Thyroid gland (tissue), 4 donors: ENCODE data around the gene RNASEH2B.

Source experiments
- POLR2A ChIP-seq, 2 donors: fragments of 450-650 bp; IDR thresholded peaks; one replicate each; pipeline ENCODE4 v1.6.1; 2017; ENCODE audit warnings: antibody characterized with exemption in 2 of 2, mild to moderate bottlenecking in 2 of 2, moderate library complexity in 1 of 2
- TF ChIP-seq, protein P1 (sequence below), 6 experiments: fragments of 200-600 bp in 3 of 6; fragments of 450-650 bp in 3 of 6; sonication (generic) in 3 of 6; IDR thresholded peaks; one replicate each; pipeline ENCODE4 v1.5.1; 2016 to 2019; ENCODE audit warnings: antibody characterized with exemption in 6 of 6, mild to moderate bottlenecking in 2 of 6, inconsistent platforms in 1 of 6, moderate library complexity in 1 of 6

DNA sequence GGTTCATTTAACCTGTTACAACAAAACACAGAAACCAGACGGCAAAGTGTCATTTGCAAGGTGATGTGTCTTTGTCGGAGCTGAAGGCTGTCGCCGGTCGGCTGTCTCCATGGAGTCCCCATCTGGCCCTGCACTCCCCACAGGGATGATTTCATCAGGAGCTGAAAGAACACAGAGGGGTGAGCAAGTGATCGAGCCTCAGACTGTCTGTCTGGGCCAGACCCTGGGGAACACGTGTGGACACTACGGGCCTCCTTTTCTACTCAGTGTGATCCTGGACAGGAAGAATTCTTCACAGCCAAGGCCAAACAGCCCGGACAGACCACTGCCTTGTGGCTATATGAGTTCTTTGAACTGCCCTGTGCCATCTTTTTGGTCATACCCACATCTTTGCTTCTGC lies 85.1 kb downstream of the RNASEH2B start:
- TF ChIP-seq, protein P1, sequence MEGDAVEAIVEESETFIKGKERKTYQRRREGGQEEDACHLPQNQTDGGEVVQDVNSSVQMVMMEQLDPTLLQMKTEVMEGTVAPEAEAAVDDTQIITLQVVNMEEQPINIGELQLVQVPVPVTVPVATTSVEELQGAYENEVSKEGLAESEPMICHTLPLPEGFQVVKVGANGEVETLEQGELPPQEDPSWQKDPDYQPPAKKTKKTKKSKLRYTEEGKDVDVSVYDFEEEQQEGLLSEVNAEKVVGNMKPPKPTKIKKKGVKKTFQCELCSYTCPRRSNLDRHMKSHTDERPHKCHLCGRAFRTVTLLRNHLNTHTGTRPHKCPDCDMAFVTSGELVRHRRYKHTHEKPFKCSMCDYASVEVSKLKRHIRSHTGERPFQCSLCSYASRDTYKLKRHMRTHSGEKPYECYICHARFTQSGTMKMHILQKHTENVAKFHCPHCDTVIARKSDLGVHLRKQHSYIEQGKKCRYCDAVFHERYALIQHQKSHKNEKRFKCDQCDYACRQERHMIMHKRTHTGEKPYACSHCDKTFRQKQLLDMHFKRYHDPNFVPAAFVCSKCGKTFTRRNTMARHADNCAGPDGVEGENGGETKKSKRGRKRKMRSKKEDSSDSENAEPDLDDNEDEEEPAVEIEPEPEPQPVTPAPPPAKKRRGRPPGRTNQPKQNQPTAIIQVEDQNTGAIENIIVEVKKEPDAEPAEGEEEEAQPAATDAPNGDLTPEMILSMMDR (IDR thresholded peaks at IDR 0.05) = no peak
- no peak for TF ChIP-seq POLR2A (IDR thresholded peaks at IDR 0.05)
